GM12878 (cell line): ENCODE data around the gene RUNDC3A. TPM values are rescaled to one million over a fixed set of nuclear protein-coding genes. Genes with fewer than 3 reads are reported as not detected.

Experiments used
- ATAC-seq: fragments of 200-7000 bp; cut with Tn5 transposase; 3 replicates; pipeline ENCODE4 v1.9.1; 2020; ENCODE audit warnings: mild to moderate bottlenecking, moderate library complexity
- BruUV-seq: library from RNA; stranded (reverse); fragments of 400-500 nt; replicated peaks from 2 replicates; lab custom pipeline; 2021; lab: Mats Ljungman, UMichigan
- CTCF ChIA-PET: fragments of 300-600 bp; sonication (Branson Sonifier 250); formaldehyde crosslinking; extraction: SDS; loops from one replicate; lab custom pipeline; 2021; ENCODE audit warnings: inconsistent platforms; lab: Yijun Ruan, JAX
- POLR2A ChIA-PET: fragments of 350-600 bp; formaldehyde crosslinking; extraction: SDS; loops from one replicate; lab custom pipeline; 2021; ENCODE audit warnings: inconsistent platforms; lab: Charles Lee
- RAD21 ChIA-PET: fragments of 300-600 bp; sonication (Branson Sonifier 250); formaldehyde crosslinking; loops from one replicate; lab custom pipeline; 2023; ENCODE audit warnings: antibody characterized with exemption; ENCODE audit not compliant: unreplicated experiment; lab: Charles Lee
- SMC1A ChIA-PET: fragments of 300-600 bp; sonication (Branson Sonifier 250); formaldehyde crosslinking; loops from one replicate; lab custom pipeline; 2023; ENCODE audit not compliant: unreplicated experiment, uncharacterized antibody; lab: Charles Lee
- DNase-seq: peaks from one replicate; pipeline ENCODE4 v3.0.0-alpha.2; 2011; ENCODE audit warnings: low read depth, low spot score
- FAIRE-seq: peaks from 3 replicates; lab custom pipeline; 2011; peaks lifted over from hg19 to GRCh38; lab: Jason Lieb, UNC
- H2AFZ ChIP-seq: 2 replicates; pipeline ENCODE4 v1.6.0; 2011; ENCODE audit warnings: low read depth, low read length, control low read depth; ENCODE audit not compliant: control insufficient read depth
- H3K27ac ChIP-seq: 2 replicates; pipeline ENCODE4 v1.5.1; 2011; ENCODE audit warnings: control low read depth; ENCODE audit not compliant: control insufficient read depth, insufficient read depth
- H3K27me3 ChIP-seq, 2 experiments: replicated peaks in 1 of 2; 2 replicates each; pipeline versions ENCODE4 v1.6.0 to v1.6.1; 2011; ENCODE audit warnings: low read length in 1 of 2; ENCODE audit not compliant: control insufficient read depth in 2 of 2, insufficient read depth in 2 of 2
- H3K36me3 ChIP-seq, 2 experiments: 2 replicates each; pipeline ENCODE4 v1.5.1; 2011; ENCODE audit warnings: low read length in 1 of 2; ENCODE audit not compliant: control insufficient read depth in 2 of 2, insufficient read depth in 2 of 2
- H3K4me1 ChIP-seq: 2 replicates; pipeline ENCODE4 v1.6.1; 2011; ENCODE audit warnings: mild to moderate bottlenecking, low read length, moderate library complexity, mixed read lengths; ENCODE audit not compliant: control insufficient read depth, insufficient read depth
- H3K4me2 ChIP-seq: 2 replicates; pipeline ENCODE4 v1.6.0; 2011; ENCODE audit warnings: control low read depth; ENCODE audit not compliant: control insufficient read depth, insufficient read depth
- H3K4me3 ChIP-seq: fragments of 200-600 bp; sonication (generic); 2 replicates; pipeline ENCODE4 v1.5.1; 2016
- H3K79me2 ChIP-seq: 2 replicates; pipeline ENCODE4 v1.6.0; 2011; ENCODE audit warnings: low read length; ENCODE audit not compliant: control insufficient read depth, insufficient read depth
- H3K9ac ChIP-seq: 2 replicates; pipeline ENCODE4 v1.8.0; 2011; ENCODE audit warnings: low read length, control low read depth, mixed read lengths; ENCODE audit not compliant: control insufficient read depth, insufficient read depth
- H3K9me3 ChIP-seq: replicated peaks from 3 replicates; pipeline ENCODE4 v1.5.1; 2011; ENCODE audit warnings: mild to moderate bottlenecking, low read length; ENCODE audit not compliant: control insufficient read depth, insufficient read depth
- H4K20me1 ChIP-seq: 2 replicates; pipeline ENCODE4 v1.6.0; 2011; ENCODE audit not compliant: control insufficient read depth, insufficient read depth
- E4F1 ChIP-seq: fragments of 450-650 bp; IDR thresholded peaks from 2 replicates; pipeline ENCODE4 v1.6.1; 2018; ENCODE audit warnings: borderline replicate concordance, mild to moderate bottlenecking; ENCODE audit not compliant: partially characterized antibody
- FOS ChIP-seq: IDR thresholded peaks from 3 replicates; pipeline ENCODE4 v1.6.1; 2011; ENCODE audit warnings: borderline replicate concordance; ENCODE audit not compliant: insufficient read length; ENCODE audit errors: extremely low read depth
- IRF4 ChIP-seq: IDR thresholded peaks from 2 replicates; pipeline ENCODE4 v1.6.1; 2011; ENCODE audit warnings: low read depth, low read length
- MLLT1 ChIP-seq: fragments of 450-650 bp; IDR thresholded peaks from 2 replicates; pipeline ENCODE4 v1.6.1; 2016; ENCODE audit warnings: mild to moderate bottlenecking
- NFIC ChIP-seq: IDR thresholded peaks from 2 replicates; pipeline ENCODE4 v1.6.1; 2012; ENCODE audit warnings: low read depth, mild to moderate bottlenecking, inconsistent platforms, low read length, moderate library complexity
- NFYA ChIP-seq: IDR thresholded peaks from 2 replicates; pipeline ENCODE4 v1.6.1; 2011; ENCODE audit warnings: low read depth, mild to moderate bottlenecking, low read length, improper control_type of control experiment, borderline replicate concordance
- NR2C2 ChIP-seq: IDR thresholded peaks from 2 replicates; pipeline ENCODE4 v1.6.1; 2011; ENCODE audit warnings: borderline replicate concordance, low read depth; ENCODE audit not compliant: control insufficient read depth, insufficient read length
- PML ChIP-seq: IDR thresholded peaks from 2 replicates; pipeline ENCODE4 v1.6.1; 2012; ENCODE audit warnings: low read length, inconsistent platforms
- POU2F2 ChIP-seq: IDR thresholded peaks from 3 replicates; pipeline ENCODE4 v1.6.1; 2011; ENCODE audit warnings: low read depth, mild to moderate bottlenecking, low read length, borderline replicate concordance
- PRDM15 ChIP-seq: fragments of 450-650 bp; formaldehyde crosslinking; IDR thresholded peaks from 2 replicates; pipeline ENCODE4 v1.4.0; 2020; ENCODE audit warnings: mild to moderate bottlenecking, moderate library complexity
- SPI1 ChIP-seq: IDR thresholded peaks from 2 replicates; pipeline ENCODE4 v1.6.1; 2011; ENCODE audit warnings: low read depth, mild to moderate bottlenecking, low read length, moderate library complexity, borderline replicate concordance; ENCODE audit not compliant: insufficient read depth
- ZBTB33 ChIP-seq: fragments of 450-650 bp; IDR thresholded peaks from 2 replicates; pipeline ENCODE4 v1.6.1; 2017; ENCODE audit warnings: mild to moderate bottlenecking
- WGBS: methylation state at CpG from one replicate; pipeline ENCODE4 v1.1.6; 2016; ENCODE audit warnings: low lambda C conversion rate; ENCODE audit not compliant: insufficient replicate concordance, insufficient coverage; ENCODE audit errors: missing lambda C conversion rate; 5-methylcytosine and 5-hydroxymethylcytosine counted together
- in situ Hi-C: fragments of 300-500 bp; cut with MboI; formaldehyde crosslinking; loops from 9 replicates; pipeline ENCODE4 v1.14.3; 2018; ENCODE audit warnings: mixed read lengths
- intact Hi-C: fragments of 100-400 bp; cut with micrococcal nuclease; formaldehyde crosslinking; loops from one replicate; pipeline ENCODE4 v1.14.2; 2022; ENCODE audit not compliant: unreplicated experiment
- polyA plus RNA-seq, 11 experiments: library from polyadenylated mRNA; depleted of rRNA in 4 of 11; unstranded in 6 of 11; stranded (reverse) in 5 of 11; fragments of >200 nt; fragmentation: Nextera tagmentation in 4 of 11; fragmentation: Illumina TruSeq in 1 of 11; extraction: Ambion mirVana in 4 of 11; extraction: Trizol in 1 of 11; gene quantifications; 1 replicate in 1 of 11; 2 replicates in 10 of 11; pipeline versions ENCODE4 v1.2.1 to v1.2.3, GENCODE V29; 2011 to 2016; ENCODE audit warnings: inconsistent platforms in 2 of 11, missing spikeins in 2 of 11, low read depth in 1 of 11
- total RNA-seq, 4 experiments: library from RNA; depleted of rRNA in 3 of 4; stranded (reverse); fragments of >200 nt in 3 of 4; fragmentation: Illumina TruSeq in 1 of 4; extraction: Trizol in 1 of 4; gene quantifications; 2 replicates each; pipeline versions ENCODE4 v1.2.1 to v1.2.3, GENCODE V29; 2013 to 2021

Gene RUNDC3A
- total and polyA plus RNA-seq, 10 of the 15 experiments (the other 5 are each of a cell fraction or from before 2014, with no cell fraction given) = 0.07 to 0.17 TPM; not detected in 8

DNA sequence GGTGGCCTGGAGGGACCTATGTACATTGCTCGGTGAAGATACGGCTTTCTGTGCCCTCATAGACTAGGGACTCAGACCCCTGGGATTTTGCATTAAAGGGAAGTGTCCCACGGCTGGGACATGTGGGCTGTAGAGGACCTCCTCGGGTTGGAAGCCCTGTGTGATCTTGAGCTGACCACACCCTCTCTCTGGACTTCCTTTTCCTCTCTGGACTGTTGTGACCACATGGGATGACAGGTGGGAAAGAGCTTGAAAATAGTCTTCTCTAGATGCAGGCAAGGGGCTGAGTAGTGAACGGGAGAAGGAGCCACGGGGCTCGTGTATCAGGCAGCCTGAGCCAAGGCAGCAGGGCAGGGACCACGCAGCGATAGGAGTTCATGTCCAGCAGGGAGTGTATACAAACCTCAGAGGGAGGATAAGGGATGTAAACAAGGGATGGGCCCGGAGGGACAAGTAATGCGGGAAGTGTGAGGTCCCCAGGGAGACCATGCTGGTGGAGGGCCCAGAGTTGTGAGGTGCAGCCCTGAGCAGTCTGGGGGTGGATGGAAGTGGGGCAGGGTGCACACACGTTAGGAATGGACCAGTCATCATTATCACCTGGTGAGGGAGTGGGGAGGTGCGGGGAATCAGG, 36.0 kb upstream of the RUNDC3A start:
- ChIA-PET RAD21 (interaction anchor here (0.6 kb wide), 1 partner anchor 51 kb away, joined by 3 read pairs; no protein-coding TSS in a partner anchor), POLR2A (no interaction called here), CTCF (interaction anchor here (0.6 kb wide), 1 partner anchor 56 kb away, joined by 3 read pairs; no protein-coding TSS in a partner anchor), SMC1A (no interaction called here)
- H3K4me2 ChIP-seq = no peak overlapping the region
- no peaks in the 10 kb centered on the region for H3K36me3 ChIP-seq
- no peak overlapping the region for H3K9ac ChIP-seq
- no peak overlapping the region for H2AFZ ChIP-seq
- H3K4me3 ChIP-seq = no peak overlapping the region
- in situ Hi-C loops (no loop called here), intact Hi-C loops (no loop called here)
- no peak for FAIRE-seq
- ATAC-seq = no peak
- H3K27ac ChIP-seq = no peak overlapping the region
- H3K79me2 ChIP-seq = no peaks in the 10 kb centered on the region
- H3K4me1 ChIP-seq = no peaks in the 10 kb centered on the region
- H4K20me1 ChIP-seq = no peaks in the 10 kb centered on the region
- DNase-seq = no peak
- H3K9me3 ChIP-seq = no peaks in the 10 kb centered on the region
- no peaks in the 10 kb centered on the region for H3K27me3 ChIP-seq
- WGBS = 35% methylated on average over 13 of the region's 13 CpGs
- no TSS peak for BruUV-seq
- TF ChIP-seq PRDM15 (CRISPR knock-in tag) = no peak
- no peak for TF ChIP-seq NR2C2
- TF ChIP-seq POU2F2 = no peak
- TF ChIP-seq PML = no peak
- TF ChIP-seq E4F1 = no peak
- no peak for TF ChIP-seq IRF4
- TF ChIP-seq MLLT1 = no peak
- no peak for TF ChIP-seq NFYA
- no peak for TF ChIP-seq ZBTB33
- TF ChIP-seq SPI1 = no peak
- TF ChIP-seq NFIC = no peak
- no peak for TF ChIP-seq FOS
